ENCODE results near the gene RAB8B.

- TF ChIP-seq, protein P1, sequence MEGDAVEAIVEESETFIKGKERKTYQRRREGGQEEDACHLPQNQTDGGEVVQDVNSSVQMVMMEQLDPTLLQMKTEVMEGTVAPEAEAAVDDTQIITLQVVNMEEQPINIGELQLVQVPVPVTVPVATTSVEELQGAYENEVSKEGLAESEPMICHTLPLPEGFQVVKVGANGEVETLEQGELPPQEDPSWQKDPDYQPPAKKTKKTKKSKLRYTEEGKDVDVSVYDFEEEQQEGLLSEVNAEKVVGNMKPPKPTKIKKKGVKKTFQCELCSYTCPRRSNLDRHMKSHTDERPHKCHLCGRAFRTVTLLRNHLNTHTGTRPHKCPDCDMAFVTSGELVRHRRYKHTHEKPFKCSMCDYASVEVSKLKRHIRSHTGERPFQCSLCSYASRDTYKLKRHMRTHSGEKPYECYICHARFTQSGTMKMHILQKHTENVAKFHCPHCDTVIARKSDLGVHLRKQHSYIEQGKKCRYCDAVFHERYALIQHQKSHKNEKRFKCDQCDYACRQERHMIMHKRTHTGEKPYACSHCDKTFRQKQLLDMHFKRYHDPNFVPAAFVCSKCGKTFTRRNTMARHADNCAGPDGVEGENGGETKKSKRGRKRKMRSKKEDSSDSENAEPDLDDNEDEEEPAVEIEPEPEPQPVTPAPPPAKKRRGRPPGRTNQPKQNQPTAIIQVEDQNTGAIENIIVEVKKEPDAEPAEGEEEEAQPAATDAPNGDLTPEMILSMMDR (IDR thresholded peaks at IDR 0.05), result no peak
- no peak for TF ChIP-seq POLR2AphosphoS5 (IDR thresholded peaks at IDR 0.05)
Measured at GRCh38 chr15:63225381-63225780, 36.0 kb downstream of the RAB8B start.

All from breast epithelium (tissue), 3 donors.